GM19193 (cell line): Measurements from ENCODE around the gene ATXN1L.

ENCODE experiments used
- POLR2A ChIP-seq: IDR thresholded peaks from 4 replicates; pipeline ENCODE4 v1.6.1; 2011; ENCODE audit not compliant: insufficient read depth, insufficient read length; ENCODE audit errors: extremely low read depth

Gene ATXN1L

GRCh38 chr16:71902656-71903365 is 57.0 kb downstream of the ATXN1L start:
- TF ChIP-seq POLR2A = no peak

- TF ChIP-seq POLR2A = no peak
Measured at GRCh38 chr16:71903608-71904007, 57.8 kb downstream of the ATXN1L start.

- no peak for TF ChIP-seq POLR2A
Measured at GRCh38 chr16:71904239-71904638, 58.5 kb downstream of the ATXN1L start.
